Measurements from ENCODE around the gene TMEM14A.
A peak's percentile ranks its signal among the peaks of the same experiment; 100 is the strongest.
"Not testable (repeated sequence)": the region's sequence is repeated elsewhere in the genome, so short reads cannot be mapped to it uniquely, and the experiment has no call there.

TMEM14A gene

GRCh38 chr6:52670502-52671409 is at the start of gene TMEM14A:
TSS of gene TMEM14A (plus strand) at chr6:52671113. CDS start at chr6:52677103, 5,990 bp downstream.
- DNase-seq (ENCODE audit: low read depth, low spot score): peak; percentile 80

DNA sequence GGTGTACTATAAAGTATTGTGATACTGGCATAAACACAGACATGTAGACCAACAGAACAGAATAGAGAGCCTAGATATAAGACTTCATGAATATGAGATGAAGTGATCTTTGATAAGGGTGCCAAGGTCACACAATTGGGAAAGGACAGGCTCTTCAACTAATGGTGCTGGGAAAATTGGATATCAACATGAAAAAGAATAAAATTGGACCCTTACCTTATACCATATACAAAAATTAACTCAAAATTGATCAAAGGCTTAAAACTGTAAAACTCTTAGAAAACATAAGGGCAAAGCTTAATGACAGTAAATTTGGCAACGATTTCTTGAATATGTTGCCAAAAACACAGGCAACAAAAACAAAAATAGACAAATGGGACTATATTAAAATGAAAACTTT is 49.3 kb upstream of the TMEM14A start:
- DNase-seq (ENCODE audit: low read depth, low spot score): no peak

- DNase-seq (ENCODE audit: low read depth, low spot score): no peak
These were observed 48.1 kb upstream of the TMEM14A start for GRCh38 chr6:52622810-52623209.

DNA sequence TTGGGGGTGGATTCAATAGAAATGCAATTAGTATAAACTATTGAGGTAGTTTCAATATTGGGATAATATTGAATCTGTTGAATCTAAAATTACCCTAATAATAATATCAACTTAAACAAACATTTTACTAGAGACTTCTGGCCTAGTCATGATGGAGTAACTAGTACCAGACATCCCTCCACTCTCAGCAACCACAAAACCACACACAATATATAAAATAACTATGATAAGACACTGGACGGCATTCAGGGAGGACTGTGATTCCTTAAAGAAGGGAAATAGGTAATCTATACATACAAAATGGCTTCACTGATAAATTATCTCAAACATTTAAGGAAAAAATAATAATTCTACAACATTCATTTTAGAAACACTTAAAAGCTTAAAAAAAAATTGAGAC is 38.9 kb upstream of the TMEM14A start:
- no peak for DNase-seq (ENCODE audit: low read depth, low spot score)

DNA sequence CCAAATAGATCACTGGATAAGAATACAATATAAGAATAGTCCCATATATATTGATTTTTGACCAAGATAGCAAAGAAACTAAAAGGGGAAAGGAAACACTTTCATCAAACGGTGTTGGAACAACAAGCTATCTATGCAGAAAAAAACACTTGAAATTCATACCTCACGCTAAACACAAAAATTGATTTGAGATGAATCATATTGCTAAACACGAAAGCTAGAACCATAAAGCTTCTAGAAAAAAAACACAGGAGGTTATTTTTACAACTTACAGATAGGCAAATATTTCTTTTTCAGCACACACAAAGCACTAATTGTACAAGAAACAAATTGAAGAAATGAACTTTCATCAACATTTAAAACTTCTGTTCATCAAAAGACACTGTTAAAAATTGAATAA is 36.7 kb upstream of the TMEM14A start:
- no peak for DNase-seq (ENCODE audit: low read depth, low spot score)

DNA sequence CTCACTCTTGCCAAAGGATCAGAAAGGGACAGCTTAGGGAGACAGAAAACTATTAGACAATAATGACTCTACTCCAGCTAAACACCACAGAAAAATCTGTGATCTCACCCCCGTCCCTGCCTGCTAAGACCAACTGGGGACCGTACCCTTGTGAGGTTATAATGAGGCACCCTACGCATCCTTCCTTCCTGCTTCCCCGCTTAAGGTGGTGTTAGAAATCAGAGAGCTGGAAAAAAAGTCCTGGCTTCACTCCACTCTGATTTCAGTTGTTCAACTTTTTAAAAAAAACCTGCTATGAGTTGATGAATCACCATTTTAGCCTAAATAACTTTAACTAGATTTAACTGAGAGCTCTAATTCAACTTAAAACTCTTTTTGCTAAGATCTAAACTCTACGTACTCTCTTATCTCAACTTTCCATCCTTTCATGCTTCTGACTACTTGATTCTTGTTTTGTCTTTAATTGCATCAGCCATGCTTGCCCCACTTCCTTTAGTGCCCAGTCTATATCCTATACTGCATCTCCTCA is 35.8 kb upstream of the TMEM14A start:
- DNase-seq (ENCODE audit: low read depth, low spot score): no peak

DNA sequence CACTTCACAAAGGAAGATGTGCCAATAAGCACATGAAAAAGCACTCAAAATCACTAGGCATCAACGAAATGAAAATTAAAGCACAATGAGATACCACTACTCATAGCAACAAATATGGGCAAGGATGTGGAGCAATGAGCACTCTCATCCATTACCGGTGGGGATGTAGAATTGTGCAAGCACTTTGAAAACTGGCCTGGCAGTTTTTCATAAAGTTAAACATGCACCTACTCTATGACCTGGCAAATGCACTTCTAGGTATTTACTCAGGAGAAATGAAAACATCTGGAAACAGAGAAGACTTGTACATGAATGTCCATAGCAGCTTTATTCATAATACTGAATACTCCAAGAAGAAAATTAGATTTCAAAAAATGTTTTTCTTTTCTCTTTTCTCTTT is 34.1 kb upstream of the TMEM14A start:
- no peak for DNase-seq (ENCODE audit: low read depth, low spot score)

- DNase-seq (ENCODE audit: low read depth, low spot score): no peak
These were observed 31.4 kb upstream of the TMEM14A start for GRCh38 chr6:52639493-52639892.

- DNase-seq (ENCODE audit: low read depth, low spot score): no peak
These were observed 30.7 kb upstream of the TMEM14A start for GRCh38 chr6:52640170-52640569.

- no peak for DNase-seq (ENCODE audit: low read depth, low spot score)
These were observed 30.0 kb upstream of the TMEM14A start for GRCh38 chr6:52640916-52641315.

DNA sequence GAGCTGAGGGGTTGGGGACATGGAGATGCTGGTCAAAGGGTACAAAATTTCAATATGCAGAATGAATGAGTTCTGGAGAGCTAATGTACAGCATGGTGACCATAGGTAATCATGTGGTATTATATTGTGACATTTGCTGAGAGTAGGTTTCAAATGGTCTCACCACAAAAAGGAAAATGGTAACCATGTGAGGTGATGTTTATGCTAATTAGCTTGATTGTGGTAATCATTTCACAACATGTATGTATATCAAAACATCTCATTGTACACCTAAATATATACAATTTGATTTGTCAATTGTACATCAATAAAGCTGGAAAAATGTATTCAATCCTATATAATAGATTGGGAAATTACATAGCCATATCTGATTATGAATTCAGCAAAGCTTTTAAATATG is 29.5 kb upstream of the TMEM14A start:
- DNase-seq (ENCODE audit: low read depth, low spot score): no peak

DNA sequence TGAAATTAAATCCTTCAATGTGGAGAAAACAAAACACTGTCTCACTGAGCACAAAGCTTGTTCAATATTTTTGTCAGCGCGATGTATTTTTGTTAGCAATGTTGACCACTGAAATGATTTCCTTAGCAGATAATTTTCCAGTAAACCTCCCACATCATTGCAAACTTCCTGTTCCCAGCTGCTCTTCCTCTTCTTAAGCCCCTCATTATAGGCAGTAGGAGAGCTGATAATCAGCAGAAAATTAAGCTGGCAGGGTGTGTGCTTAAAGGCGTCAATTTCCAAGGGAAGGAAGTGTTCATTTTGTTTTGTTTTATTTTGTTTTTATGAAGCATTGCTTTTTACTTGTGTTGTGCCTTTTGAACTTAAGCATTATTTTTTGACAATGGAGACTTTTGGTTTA is 29.1 kb upstream of the TMEM14A start:
- no peak for DNase-seq (ENCODE audit: low read depth, low spot score)

- no peak for DNase-seq (ENCODE audit: low read depth, low spot score)
These were observed 28.5 kb upstream of the TMEM14A start for GRCh38 chr6:52642368-52642767.

DNA sequence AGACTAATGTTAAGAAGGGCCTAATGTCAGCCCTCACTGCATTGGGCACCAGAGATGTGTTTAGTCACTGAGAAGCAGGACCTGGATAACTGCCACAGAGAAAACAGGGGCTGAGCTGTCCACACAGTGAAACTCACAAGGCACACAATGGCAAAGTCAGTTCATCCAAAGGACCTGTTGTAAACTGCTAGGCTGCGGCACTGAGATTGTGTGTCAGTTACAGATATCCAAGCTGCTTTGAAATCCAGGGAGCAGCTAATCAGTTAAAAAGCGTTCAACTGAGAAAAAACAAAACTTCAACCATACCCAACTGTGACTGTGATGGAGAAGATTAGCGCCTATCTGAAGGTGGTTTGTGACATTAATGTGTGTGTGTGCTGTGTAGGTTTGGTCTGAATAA is 27.8 kb upstream of the TMEM14A start:
- no peak for DNase-seq (ENCODE audit: low read depth, low spot score)

DNA sequence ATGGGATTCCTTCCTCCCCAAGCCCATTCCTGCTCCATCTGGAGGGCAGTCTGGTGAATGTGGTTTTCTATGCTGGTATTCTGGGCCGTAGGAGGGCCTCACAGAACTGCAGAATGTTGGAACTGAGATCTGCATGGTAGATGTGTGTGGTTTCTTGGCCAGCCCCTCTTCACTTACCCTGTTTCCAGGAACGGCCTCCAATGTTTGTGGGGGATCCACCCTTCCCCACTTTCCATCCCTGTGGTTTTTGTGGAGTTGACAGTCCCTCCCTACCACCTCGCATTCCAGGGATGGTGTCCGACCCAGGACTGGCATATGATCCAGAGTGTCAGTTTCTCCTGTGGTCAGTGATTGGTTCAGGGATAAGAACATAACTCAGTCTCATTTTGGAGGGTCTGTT is 26.7 kb upstream of the TMEM14A start:
- no peak for DNase-seq (ENCODE audit: low read depth, low spot score)

GRCh38 chr6:52645976-52646375 is 24.9 kb upstream of the TMEM14A start:
- DNase-seq (ENCODE audit: low read depth, low spot score): no peak

- DNase-seq (ENCODE audit: low read depth, low spot score): no peak
These were observed 23.7 kb upstream of the TMEM14A start for GRCh38 chr6:52647199-52647598.

DNA sequence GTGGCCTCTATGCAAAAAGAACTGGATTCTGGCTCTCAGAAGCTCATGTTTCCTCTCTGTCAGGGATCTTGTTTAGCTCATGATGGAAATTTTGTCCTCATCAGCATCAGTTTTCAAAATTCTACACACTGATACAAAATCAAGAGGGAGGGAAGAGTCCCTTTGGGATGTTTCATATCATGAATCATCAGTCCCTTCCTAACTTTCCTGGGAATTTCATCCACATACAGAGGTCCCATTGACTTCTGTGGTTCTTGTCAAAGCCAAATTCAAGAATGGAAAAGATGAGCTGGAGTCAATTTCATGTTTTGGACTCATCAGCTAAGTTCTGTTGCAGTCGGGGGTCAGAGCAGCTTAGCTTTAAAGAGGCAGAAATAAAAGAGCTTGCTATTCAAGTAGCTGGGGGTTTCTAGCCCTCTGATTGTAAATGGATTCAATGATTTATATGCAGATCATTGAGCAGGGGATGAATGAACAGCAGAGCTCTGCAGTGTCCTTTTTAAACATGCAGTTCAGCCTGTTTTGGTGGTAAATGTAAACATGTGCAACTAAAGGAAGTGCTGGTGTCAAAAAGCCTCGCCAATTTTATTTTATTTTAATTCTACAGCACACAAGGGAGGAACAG is 21.3 kb upstream of the TMEM14A start:
- DNase-seq (ENCODE audit: low read depth, low spot score): no peak

- no peak for DNase-seq (ENCODE audit: low read depth, low spot score)
These were observed 20.0 kb upstream of the TMEM14A start for GRCh38 chr6:52650941-52651340.

GRCh38 chr6:52653151-52653550 is 17.8 kb upstream of the TMEM14A start:
- no peak for DNase-seq (ENCODE audit: low read depth, low spot score)

- no peak for DNase-seq (ENCODE audit: low read depth, low spot score)
These were observed 16.9 kb upstream of the TMEM14A start for GRCh38 chr6:52654007-52654406.

DNA sequence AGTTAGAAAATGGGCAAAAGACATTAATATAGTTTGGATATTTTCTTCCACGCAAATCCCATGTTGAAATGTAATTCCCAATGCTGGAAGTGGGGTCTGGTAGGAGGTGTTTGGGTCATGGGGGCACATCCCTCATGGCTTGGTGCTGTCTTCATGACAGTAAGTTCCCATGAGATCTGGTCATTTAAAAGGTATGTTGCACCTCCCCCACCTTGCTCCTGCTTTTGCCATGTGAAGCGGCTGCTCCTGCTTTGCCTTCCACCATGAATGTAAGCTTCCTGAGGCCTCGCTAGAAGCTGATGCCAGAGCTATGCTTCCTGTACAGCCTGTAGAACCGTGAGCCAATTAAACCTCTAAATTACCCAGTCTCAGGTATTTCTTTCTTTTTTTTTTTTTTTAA is 16.3 kb upstream of the TMEM14A start:
- no peak for DNase-seq (ENCODE audit: low read depth, low spot score)

- DNase-seq (ENCODE audit: low read depth, low spot score): not testable (repeated sequence)
These were observed 15.0 kb upstream of the TMEM14A start for GRCh38 chr6:52655941-52656340.
